NCI-H187 (cell line): ENCODE results near the gene SPATA24.
"Not testable (repeated sequence)": the region's sequence is repeated elsewhere in the genome, so short reads cannot be mapped to it uniquely, and the experiment has no call there.

Experiments used
- DNase-seq, 2 experiments: peaks; one replicate each; lab custom pipeline; 2025; lab: John Stamatoyannopoulos, UW

SPATA24 gene

GRCh38 chr5:139403787-139404483, at the start of gene SPATA24:
Gene SPATA24 (minus strand): TSS chr5:139404089. CDS start chr5:139404060, 29 bp downstream.
- peak; percentile 95 to 98 for DNase-seq

GRCh38 chr5:139451878-139452660, 48.2 kb upstream of the SPATA24 start:
- DNase-seq, result no peak

GRCh38 chr5:139451176-139451575, 47.3 kb upstream of the SPATA24 start:
- DNase-seq, result no peak

- no peak for DNase-seq
Observed at GRCh38 chr5:139446956-139447779, 43.3 kb upstream of the SPATA24 start.

- DNase-seq, result no peak
Observed at GRCh38 chr5:139445325-139446170, 41.7 kb upstream of the SPATA24 start.

- no peak for DNase-seq
Observed at GRCh38 chr5:139443831-139444453, 40.1 kb upstream of the SPATA24 start.

- not testable (repeated sequence) for DNase-seq
Observed at GRCh38 chr5:139440416-139440815, 36.5 kb upstream of the SPATA24 start.

- DNase-seq, result peak; percentile 88 to 90
Observed at GRCh38 chr5:139439013-139439903, 35.4 kb upstream of the SPATA24 start, which contains the start of gene DNAJC18. Gene DNAJC18 (minus strand): TSS chr5:139439525. CDS start chr5:139439445, 80 bp downstream.

- DNase-seq, result no peak
Observed at GRCh38 chr5:139438707-139439012, 34.8 kb upstream of the SPATA24 start.

GRCh38 chr5:139435676-139436075, 31.8 kb upstream of the SPATA24 start:
- DNase-seq, result no peak

GRCh38 chr5:139431706-139432105, 27.8 kb upstream of the SPATA24 start:
- no peak for DNase-seq

GRCh38 chr5:139430015-139430414, 26.1 kb upstream of the SPATA24 start:
- no peak for DNase-seq

GRCh38 chr5:139426203-139426885, 22.5 kb upstream of the SPATA24 start:
- no peak for DNase-seq

- no peak for DNase-seq
Observed at GRCh38 chr5:139425497-139425896, 21.6 kb upstream of the SPATA24 start.

- peak; percentile 11 to 26 for DNase-seq
Observed at GRCh38 chr5:139422307-139422893, 18.5 kb upstream of the SPATA24 start.

- DNase-seq, result no peak
Observed at GRCh38 chr5:139419226-139420192, 15.6 kb upstream of the SPATA24 start.

GRCh38 chr5:139418793-139419192, 14.9 kb upstream of the SPATA24 start:
- no peak for DNase-seq

GRCh38 chr5:139417214-139417613, 13.3 kb upstream of the SPATA24 start:
- peak; percentile 44 to 58 for DNase-seq
